Activated naive CD4-positive, alpha-beta T cell treated with anti-CD3 and anti-CD28 coated beads for 36 hours (primary cell): Measurements from ENCODE around the gene MAPK4. TPM values are rescaled to one million over a fixed set of nuclear protein-coding genes. Genes with fewer than 3 reads are reported as not detected.

ENCODE experiments used
- CTCF ChIA-PET: fragments of 350-600 bp; sonication (Branson Sonifier 250); formaldehyde crosslinking; loops from one replicate; lab custom pipeline; 2021; ENCODE audit warnings: antibody characterized with exemption; lab: Charles Lee
- DNase-seq: peaks from one replicate; pipeline ENCODE4 v3.0.0-alpha.2; 2020
- H3K27ac Mint-ChIP-seq: one replicate; pipeline ENCODE4 v1.8.0; 2021; ENCODE audit warnings: mild to moderate bottlenecking, mixed read lengths
- H3K27me3 Mint-ChIP-seq: one replicate; pipeline ENCODE4 v1.8.0; 2021; ENCODE audit warnings: low read depth, mixed read lengths
- H3K36me3 Mint-ChIP-seq: one replicate; pipeline ENCODE4 v1.8.0; 2021; ENCODE audit warnings: low read depth, mixed read lengths
- H3K4me1 Mint-ChIP-seq: one replicate; pipeline ENCODE4 v1.8.0; 2021; ENCODE audit warnings: low read depth, mixed read lengths
- H3K4me3 Mint-ChIP-seq: one replicate; pipeline ENCODE4 v1.8.0; 2021; ENCODE audit warnings: mild to moderate bottlenecking, moderate library complexity, mixed read lengths
- H3K9me3 Mint-ChIP-seq: one replicate; pipeline ENCODE4 v1.8.0; 2021; ENCODE audit warnings: mixed read lengths
- intact Hi-C: fragments of 100-400 bp; cut with micrococcal nuclease; formaldehyde crosslinking; loops from one replicate; pipeline ENCODE4 v1.15.1; 2023
- total RNA-seq, 2 experiments: library from RNA; stranded (reverse); gene quantifications; one replicate each; pipeline ENCODE4 v1.2.3, GENCODE V29; 2021

MAPK4 gene
- total RNA-seq, 2 experiments from 2014 or later: not detected

- Mint-ChIP-seq H3K27ac (no peak overlapping the region), H3K27me3 (peaks cover 32% of the 10 kb centered on the region), H3K9me3 (no peaks in the 10 kb centered on the region), H3K4me1 (no peaks in the 10 kb centered on the region), H3K36me3 (no peaks in the 10 kb centered on the region), H3K4me3 (no peak overlapping the region)
- CTCF ChIA-PET: no interaction called here
- DNase-seq: no peak
- intact Hi-C loops: no loop called here
Observed at GRCh38 chr18:50747849-50748242, 188.0 kb downstream of the MAPK4 start.

- no peak for DNase-seq
- no peaks in the 10 kb centered on the region for H3K36me3 Mint-ChIP-seq
- H3K9me3 Mint-ChIP-seq: no peaks in the 10 kb centered on the region
- CTCF ChIA-PET: no interaction called here
- no peak overlapping the region for H3K27ac Mint-ChIP-seq
- intact Hi-C loops: no loop called here
- H3K4me3 Mint-ChIP-seq: no peak overlapping the region
- peaks cover 30% of the 10 kb centered on the region for H3K27me3 Mint-ChIP-seq
- H3K4me1 Mint-ChIP-seq: no peaks in the 10 kb centered on the region
Observed at GRCh38 chr18:50748243-50749229, 188.6 kb downstream of the MAPK4 start.

- H3K4me3 Mint-ChIP-seq: no peak overlapping the region
Observed at GRCh38 chr18:50749421-50749820, 189.5 kb downstream of the MAPK4 start.

GRCh38 chr18:50749945-50750344, 190.1 kb downstream of the MAPK4 start:
- Mint-ChIP-seq H3K9me3 (no peaks in the 10 kb centered on the region), H3K27me3 (peaks cover 27% of the 10 kb centered on the region), H3K4me1 (no peaks in the 10 kb centered on the region), H3K27ac (no peak overlapping the region), H3K36me3 (no peaks in the 10 kb centered on the region), H3K4me3 (no peak overlapping the region)
- CTCF ChIA-PET: no interaction called here
- DNase-seq: no peak
- intact Hi-C loops: no loop called here

More at GRCh38 chr18:50749421-50749820, 189.5 kb downstream of the MAPK4 start:
- intact Hi-C loops: no loop called here
- DNase-seq: no peak
- CTCF ChIA-PET: no interaction called here
- no peaks in the 10 kb centered on the region for H3K4me1 Mint-ChIP-seq
- H3K27ac Mint-ChIP-seq: no peak overlapping the region
- no peaks in the 10 kb centered on the region for H3K36me3 Mint-ChIP-seq
- peaks cover 27% of the 10 kb centered on the region for H3K27me3 Mint-ChIP-seq
- H3K9me3 Mint-ChIP-seq: no peaks in the 10 kb centered on the region

- CTCF ChIA-PET: no interaction called here
- Mint-ChIP-seq H3K27ac (no peak overlapping the region), H3K27me3 (peaks cover 28% of the 10 kb centered on the region), H3K4me3 (no peak overlapping the region), H3K4me1 (no peaks in the 10 kb centered on the region), H3K9me3 (no peaks in the 10 kb centered on the region), H3K36me3 (no peaks in the 10 kb centered on the region)
- DNase-seq: no peak
- intact Hi-C loops: no loop called here
Observed at GRCh38 chr18:50750546-50750945, 190.7 kb downstream of the MAPK4 start.

- CTCF ChIA-PET: no interaction called here
- peaks cover 33% of the 10 kb centered on the region for H3K27me3 Mint-ChIP-seq
- intact Hi-C loops: no loop called here
- DNase-seq: no peak
- H3K4me1 Mint-ChIP-seq: no peaks in the 10 kb centered on the region
- H3K4me3 Mint-ChIP-seq: no peak overlapping the region
- H3K9me3 Mint-ChIP-seq: no peaks in the 10 kb centered on the region
- no peak overlapping the region for H3K27ac Mint-ChIP-seq
- H3K36me3 Mint-ChIP-seq: no peaks in the 10 kb centered on the region
Observed at GRCh38 chr18:50751490-50751889, 191.6 kb downstream of the MAPK4 start.

- no peaks in the 10 kb centered on the region for H3K36me3 Mint-ChIP-seq
- intact Hi-C loops: no loop called here
- H3K4me1 Mint-ChIP-seq: no peaks in the 10 kb centered on the region
- no peak overlapping the region for H3K4me3 Mint-ChIP-seq
- no peak for DNase-seq
- H3K27ac Mint-ChIP-seq: no peak overlapping the region
- CTCF ChIA-PET: no interaction called here
- no peaks in the 10 kb centered on the region for H3K9me3 Mint-ChIP-seq
- H3K27me3 Mint-ChIP-seq: peaks cover 35% of the 10 kb centered on the region
Observed at GRCh38 chr18:50751947-50752346, 192.1 kb downstream of the MAPK4 start.

- Mint-ChIP-seq H3K27ac (no peak overlapping the region), H3K4me1 (no peaks in the 10 kb centered on the region), H3K36me3 (no peaks in the 10 kb centered on the region), H3K4me3 (no peak overlapping the region), H3K27me3 (peaks cover 35% of the 10 kb centered on the region), H3K9me3 (no peaks in the 10 kb centered on the region)
- CTCF ChIA-PET: no interaction called here
- intact Hi-C loops: no loop called here
- DNase-seq: no peak
Observed at GRCh38 chr18:50753311-50753710, 193.4 kb downstream of the MAPK4 start.

GRCh38 chr18:50754297-50754696, 194.4 kb downstream of the MAPK4 start:
- H3K9me3 Mint-ChIP-seq: no peaks in the 10 kb centered on the region
- H3K4me3 Mint-ChIP-seq: no peak overlapping the region
- DNase-seq: no peak
- H3K27me3 Mint-ChIP-seq: peaks cover 29% of the 10 kb centered on the region
- no peaks in the 10 kb centered on the region for H3K36me3 Mint-ChIP-seq
- CTCF ChIA-PET: no interaction called here
- H3K27ac Mint-ChIP-seq: no peak overlapping the region
- no peaks in the 10 kb centered on the region for H3K4me1 Mint-ChIP-seq
- intact Hi-C loops: no loop called here

- Mint-ChIP-seq H3K9me3 (no peaks in the 10 kb centered on the region), H3K4me1 (no peaks in the 10 kb centered on the region), H3K36me3 (no peaks in the 10 kb centered on the region), H3K4me3 (no peak overlapping the region), H3K27ac (no peak overlapping the region), H3K27me3 (peaks cover 14% of the 10 kb centered on the region)
- DNase-seq: no peak
- CTCF ChIA-PET: no interaction called here
- intact Hi-C loops: no loop called here
Observed at GRCh38 chr18:50757358-50757757, 197.5 kb downstream of the MAPK4 start.

- Mint-ChIP-seq H3K4me1 (no peaks in the 10 kb centered on the region), H3K27ac (no peak overlapping the region), H3K4me3 (no peak overlapping the region), H3K36me3 (peaks cover 3% of the 10 kb centered on the region), H3K9me3 (peaks cover 31% of the 10 kb centered on the region), H3K27me3 (peaks cover 22% of the 10 kb centered on the region)
- no peak for DNase-seq
- intact Hi-C loops: no loop called here
- CTCF ChIA-PET: no interaction called here
Observed at GRCh38 chr18:50769463-50769862, 209.6 kb downstream of the MAPK4 start.

GRCh38 chr18:50775207-50775606, 215.3 kb downstream of the MAPK4 start:
- intact Hi-C loops: no loop called here
- CTCF ChIA-PET: no interaction called here
- Mint-ChIP-seq H3K27me3 (peaks cover 13% of the 10 kb centered on the region), H3K4me3 (no peak overlapping the region), H3K27ac (no peak overlapping the region), H3K4me1 (no peaks in the 10 kb centered on the region), H3K36me3 (no peaks in the 10 kb centered on the region), H3K9me3 (peaks cover 3% of the 10 kb centered on the region)
- no peak for DNase-seq

GRCh38 chr18:50775726-50776125, 215.8 kb downstream of the MAPK4 start:
- H3K27me3 Mint-ChIP-seq: peaks cover 17% of the 10 kb centered on the region
- CTCF ChIA-PET: interaction anchor here (0.6 kb wide), 2 partner anchors 200 to 608 kb away, joined by 3 to 4 read pairs; no protein-coding TSS in a partner anchor
- H3K9me3 Mint-ChIP-seq: no peaks in the 10 kb centered on the region
- DNase-seq: no peak
- no peaks in the 10 kb centered on the region for H3K36me3 Mint-ChIP-seq
- no peaks in the 10 kb centered on the region for H3K4me1 Mint-ChIP-seq
- H3K27ac Mint-ChIP-seq: no peak overlapping the region
- intact Hi-C loops: no loop called here
- H3K4me3 Mint-ChIP-seq: no peak overlapping the region
